Left lung (tissue), 10 donors: Measurements from ENCODE around the gene CLEC2L. TPM values are rescaled to one million over a fixed set of nuclear protein-coding genes. Genes with fewer than 3 reads are reported as not detected.
A peak's percentile ranks its signal among the peaks of the same experiment; 100 is the strongest.

Experiments
- ATAC-seq: fragments of 200-7000 bp; cut with Tn5 transposase; one replicate; pipeline ENCODE4 v1.9.1; 2020; ENCODE audit warnings: moderate library complexity
- DNase-seq, 4 donors: peaks; one replicate each; pipeline ENCODE4 v3.0.0-alpha.2; 2013 to 2020
- H3K27ac ChIP-seq, 2 donors: fragments of 200-600 bp; sonication (generic) in 1 of 2; one replicate each; pipeline versions ENCODE4 v1.5.0 to v1.8.0; 2020 to 2021
- H3K27me3 ChIP-seq, 2 donors: fragments of 200-600 bp; sonication (generic) in 1 of 2; one replicate each; pipeline versions ENCODE4 v1.5.0 to v1.8.0; 2020 to 2021
- H3K36me3 ChIP-seq, 2 donors: fragments of 200-600 bp; sonication (generic) in 1 of 2; one replicate each; pipeline versions ENCODE4 v1.5.0 to v1.8.0; 2020 to 2021
- H3K4me1 ChIP-seq, 2 donors: fragments of 200-600 bp; one replicate each; pipeline ENCODE4 v1.8.0; 2021
- H3K4me3 ChIP-seq, 2 donors: fragments of 200-600 bp; sonication (generic) in 1 of 2; one replicate each; pipeline versions ENCODE4 v1.5.0 to v1.8.0; 2020 to 2021; ENCODE audit warnings: mild to moderate bottlenecking in 1 of 2
- H3K9me3 ChIP-seq, 2 donors: fragments of 200-600 bp; sonication (generic) in 1 of 2; one replicate each; pipeline versions ENCODE4 v1.5.0 to v1.8.0; 2020 to 2021
- CTCF ChIP-seq, 2 donors: fragments of 200-600 bp; sonication (generic) in 1 of 2; IDR thresholded peaks; one replicate each; pipeline versions ENCODE4 v1.5.0 to v1.8.0; 2021; ENCODE audit warnings: antibody characterized with exemption in 2 of 2
- intact Hi-C, 2 donors: fragments of 100-400 bp; cut with DNase I; formaldehyde crosslinking; loops; one replicate each; pipeline versions ENCODE4 v1.11.2 to v1.14.2; 2022
- polyA plus RNA-seq, 6 donors: library from polyadenylated mRNA; unstranded; fragments of 120-200 nt; gene quantifications; one replicate each; pipeline ENCODE4 v1.2.1, GENCODE V29; 2013; ENCODE audit not compliant: insufficient read length in 6 of 6
- total RNA-seq, 2 donors: library from RNA; stranded (reverse); fragmentation: NEBNext Ultra II Directional; extraction: Animal tissue kit (Norgen Biotek cat#: 25700); gene quantifications; one replicate each; pipeline ENCODE4 v1.2.1, GENCODE V29; 2021
- donor health status: DM: no; HTN: yes; CAD: no.
- donor health status: DM: no; HTN: no; CAD: no.

Gene CLEC2L
- total and polyA plus RNA-seq, 8 donors: 0.20 to 0.45 (median 0.35) TPM; not detected in 1

DNA sequence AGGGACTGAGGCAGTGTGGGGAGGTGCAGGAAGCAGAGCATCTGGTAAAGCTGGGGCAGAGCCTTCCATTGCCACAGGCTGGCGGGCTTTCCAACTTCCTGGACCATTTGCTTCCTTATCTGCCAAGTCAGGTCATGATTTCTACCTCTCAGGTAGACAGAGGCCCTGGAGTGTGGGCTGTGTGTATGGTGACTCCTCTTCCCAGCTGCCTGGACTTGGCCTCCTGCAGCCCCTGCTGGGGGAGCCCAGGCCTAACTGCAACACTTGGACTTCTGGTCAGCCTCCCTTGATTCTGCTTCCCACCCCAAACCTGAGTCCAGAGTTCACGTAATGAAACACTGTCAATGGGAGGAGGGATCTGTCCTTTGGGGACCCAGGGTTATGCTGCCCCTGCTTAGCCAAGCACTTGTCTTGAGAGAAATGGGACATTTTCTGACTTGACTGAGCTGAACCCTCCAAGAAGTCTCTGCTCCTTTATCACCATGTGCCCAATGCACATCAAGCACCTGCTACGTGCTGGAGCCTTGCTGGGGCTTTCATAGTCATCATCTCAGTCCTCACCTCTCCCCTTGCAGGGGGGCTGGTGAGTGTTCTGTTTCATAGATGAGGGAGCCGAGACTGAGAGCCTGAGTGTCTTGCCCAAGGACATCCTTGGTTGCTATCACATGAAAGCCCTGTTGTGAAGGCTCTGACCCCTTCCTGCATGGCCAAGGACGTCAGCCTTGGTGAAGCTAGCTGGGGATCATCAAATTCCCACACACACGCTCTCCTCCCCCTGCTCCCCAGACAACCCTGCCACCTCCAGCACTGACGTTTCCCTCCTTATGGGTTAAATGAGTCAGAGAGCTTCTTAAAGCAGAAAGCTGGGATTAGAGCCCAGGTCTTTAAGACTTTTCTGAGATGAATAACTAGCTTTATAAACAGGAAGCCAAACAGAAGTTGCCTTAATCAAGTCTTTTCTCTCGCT, 3.4 kb downstream of the CLEC2L start:
- ATAC-seq: peak; percentile 67

DNA sequence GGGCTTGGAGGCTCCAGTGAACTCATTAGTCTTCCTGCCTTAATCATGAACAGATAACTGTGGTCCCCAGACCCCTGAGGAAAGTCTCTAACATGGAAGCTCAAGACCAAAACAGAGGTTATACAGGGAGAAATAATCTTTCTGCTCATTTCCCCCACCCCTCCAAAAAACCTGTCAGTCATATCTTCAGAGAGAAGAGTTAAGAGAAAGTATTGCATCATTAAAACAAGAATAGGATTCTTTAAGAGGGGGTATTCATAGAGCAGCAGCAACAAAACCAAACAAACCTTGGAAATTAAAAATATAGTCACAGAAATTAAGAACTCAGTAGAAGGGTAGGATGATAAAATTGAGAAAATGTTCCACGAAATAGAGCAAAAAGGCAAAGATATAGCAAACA, 7.6 kb downstream of the CLEC2L start:
- no peak for ATAC-seq

More for the DNA sequence above, 3.4 kb downstream of the CLEC2L start:
- intact Hi-C loops: no loop called here
- no peak for TF ChIP-seq CTCF (IDR thresholded peaks at IDR 0.05)
- Histone ChIP-seq H3K27ac (no peak overlapping the region), H3K4me3 (no peak overlapping the region), H3K4me1 (no peaks in the 10 kb centered on the region), H3K36me3 (no peaks in the 10 kb centered on the region), H3K27me3 (peaks cover 22 to 40% of the 10 kb centered on the region in 2 donors), H3K9me3 (no peaks in the 10 kb centered on the region)
- DNase-seq: no peak

GRCh38 chr7:139532636-139533155, 9.2 kb downstream of the CLEC2L start:
- ATAC-seq: no peak
- no peak overlapping the region for H3K4me3 ChIP-seq
- H3K4me1 ChIP-seq: no peaks in the 10 kb centered on the region

More for the DNA sequence above, 7.6 kb downstream of the CLEC2L start:
- Histone ChIP-seq H3K4me1 (no peaks in the 10 kb centered on the region), H3K4me3 (no peak overlapping the region), H3K9me3 (no peaks in the 10 kb centered on the region), H3K27ac (no peak overlapping the region), H3K27me3 (no peaks in the 10 kb centered on the region), H3K36me3 (no peaks in the 10 kb centered on the region)
- TF ChIP-seq CTCF (IDR thresholded peaks at IDR 0.05): no peak
- no peak for DNase-seq
- intact Hi-C loops: no loop called here

DNA sequence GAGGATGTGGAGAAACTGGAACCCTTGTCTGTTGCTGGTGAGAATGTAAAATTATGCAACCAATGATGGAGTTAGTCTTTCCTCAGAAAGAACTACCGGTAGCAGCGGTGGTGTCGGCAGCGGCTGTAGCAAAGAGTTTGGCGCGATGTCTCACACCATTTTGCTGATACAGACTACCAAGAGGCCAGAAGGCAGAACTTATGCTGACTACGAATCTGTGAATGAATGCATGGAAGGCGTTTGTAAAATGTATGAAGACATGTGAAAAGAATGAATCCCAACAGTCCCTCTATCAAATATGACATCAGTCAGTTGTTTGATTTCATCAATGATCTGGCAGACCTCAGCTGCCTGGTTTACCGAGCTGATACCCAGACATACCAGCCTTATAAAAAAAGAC, 10.6 kb downstream of the CLEC2L start:
- no peak for ATAC-seq
- H3K27me3 ChIP-seq: no peaks in the 10 kb centered on the region
- no peak overlapping the region for H3K4me3 ChIP-seq
- no peaks in the 10 kb centered on the region for H3K4me1 ChIP-seq
- no peak for TF ChIP-seq CTCF (IDR thresholded peaks at IDR 0.05)
- H3K36me3 ChIP-seq: no peaks in the 10 kb centered on the region
- H3K9me3 ChIP-seq: no peaks in the 10 kb centered on the region
- intact Hi-C loops: no loop called here
- no peak for DNase-seq
- no peak overlapping the region for H3K27ac ChIP-seq

More at GRCh38 chr7:139532636-139533155, 9.2 kb downstream of the CLEC2L start:
- TF ChIP-seq CTCF (IDR thresholded peaks at IDR 0.05): no peak
- intact Hi-C loops: no loop called here
- H3K36me3 ChIP-seq: no peaks in the 10 kb centered on the region
- no peak for DNase-seq
- H3K27me3 ChIP-seq: no peaks in the 10 kb centered on the region
- H3K27ac ChIP-seq: no peak overlapping the region
- no peaks in the 10 kb centered on the region for H3K9me3 ChIP-seq

- no peak for TF ChIP-seq CTCF (IDR thresholded peaks at IDR 0.05)
- DNase-seq (no peak), ATAC-seq (no peak)
- Histone ChIP-seq H3K36me3 (no peaks in the 10 kb centered on the region), H3K4me1 (no peaks in the 10 kb centered on the region), H3K9me3 (no peaks in the 10 kb centered on the region), H3K27ac (no peak overlapping the region), H3K27me3 (no peaks in the 10 kb centered on the region), H3K4me3 (no peak overlapping the region)
- intact Hi-C loops: no loop called here
Measured at GRCh38 chr7:139534966-139535651, 11.6 kb downstream of the CLEC2L start.
